Esophagus (tissue), 2 donors: Measurements from ENCODE around the gene IQCH. TPM values are rescaled to one million over a fixed set of nuclear protein-coding genes. Genes with fewer than 3 reads are reported as not detected.

Experiments used
- H3K27ac ChIP-seq, 2 donors: one replicate each; pipeline ENCODE4 v1.5.1; 2013; ENCODE audit warnings: low read depth in 2 of 2, mild to moderate bottlenecking in 2 of 2, inconsistent platforms in 1 of 2, low read length in 1 of 2, moderate library complexity in 1 of 2
- H3K27me3 ChIP-seq, 2 donors: one replicate each; pipeline ENCODE4 v1.6.1; 2013; ENCODE audit warnings: low read length in 2 of 2, control low read depth in 1 of 2, mild to moderate bottlenecking in 1 of 2; ENCODE audit not compliant: insufficient read depth in 2 of 2, control insufficient read depth in 1 of 2
- H3K36me3 ChIP-seq, 2 donors: one replicate each; pipeline ENCODE4 v1.6.1; 2013; ENCODE audit warnings: low read length in 1 of 2; ENCODE audit not compliant: control insufficient read depth in 2 of 2, insufficient read depth in 2 of 2
- H3K4me1 ChIP-seq, 2 donors: one replicate each; pipeline ENCODE4 v1.6.1; 2013; ENCODE audit warnings: low read length in 1 of 2; ENCODE audit not compliant: control insufficient read depth in 2 of 2, insufficient read depth in 2 of 2
- H3K4me3 ChIP-seq, 2 donors: one replicate each; pipeline ENCODE4 v1.5.1; 2013; ENCODE audit warnings: low read length in 2 of 2, mild to moderate bottlenecking in 2 of 2, low read depth in 1 of 2, moderate library complexity in 1 of 2
- H3K9me3 ChIP-seq, 2 donors: one replicate each; pipeline ENCODE4 v1.6.1; 2013; ENCODE audit warnings: mild to moderate bottlenecking in 2 of 2, low read depth in 1 of 2, low read length in 1 of 2, moderate library complexity in 1 of 2; ENCODE audit not compliant: control insufficient read depth in 2 of 2, insufficient read depth in 1 of 2
- WGBS, 2 donors: extraction: QIAGEN DNeasy Blood & Tissue Kit; methylation state at CpG; one replicate each; pipeline ENCODE4 v1.1.7; 2013; 5-methylcytosine and 5-hydroxymethylcytosine counted together
- polyA plus RNA-seq, 2 donors: library from polyadenylated mRNA; stranded (reverse); fragments of 200-250 nt; gene quantifications; one replicate each; pipeline ENCODE4 v1.2.3, GENCODE V29; 2013
- donor health status: healthy with polysubstance abuse.
- donor health status: Bipolar disorder and iron deficiency.

The IQCH gene
- polyA plus RNA-seq, result under 1 TPM; 0.26 to 0.45 TPM

- 0% methylated on average over 75 to 76 of the region's 76 CpGs for WGBS, 2 donors
- Histone ChIP-seq H3K4me1 (peaks cover 0 to 7% of the 10 kb centered on the region in 2 donors), H3K4me3 (peak within 1 kb of the TSS; percentile 84 to 92), H3K27me3 (no peaks in the 10 kb centered on the region), H3K27ac (peak within 1 kb of the TSS; percentile 84 to 88), H3K36me3 (no peaks in the 10 kb centered on the region), H3K9me3 (no peaks in the 10 kb centered on the region)
These were observed at the start of gene IQCH, which contains the start of gene AAGAB for GRCh38 chr15:67254238-67255175. Gene IQCH, plus strand, starts transcription at chr15:67254786. Its CDS starts 111 bp downstream, at chr15:67254897. Gene AAGAB, minus strand, starts transcription at chr15:67254661. Its CDS starts 30 bp downstream, at chr15:67254631.

- H3K9me3 ChIP-seq, result no peaks in the 10 kb centered on the region
- H3K4me1 ChIP-seq, result no peaks in the 10 kb centered on the region
- H3K27ac ChIP-seq, result no peak overlapping the region
- H3K27me3 ChIP-seq, result no peaks in the 10 kb centered on the region
- H3K4me3 ChIP-seq, result no peak overlapping the region
- WGBS, 2 donors, result 94 to 97% methylated on average over 3 of the region's 3 CpGs
- H3K36me3 ChIP-seq, result peaks cover 2% of the 10 kb centered on the region in 2 donors
These were observed 46.9 kb upstream of the IQCH start for GRCh38 chr15:67207555-67208207.

GRCh38 chr15:67208396-67208795 is 46.2 kb upstream of the IQCH start:
- peaks cover 2% of the 10 kb centered on the region in 2 donors for H3K36me3 ChIP-seq
- no peaks in the 10 kb centered on the region for H3K27me3 ChIP-seq
- 68 to 81% methylated on average over 2 of the region's 2 CpGs for WGBS, 2 donors
- H3K4me3 ChIP-seq, result no peak overlapping the region
- H3K4me1 ChIP-seq, result no peaks in the 10 kb centered on the region
- no peaks in the 10 kb centered on the region for H3K9me3 ChIP-seq
- H3K27ac ChIP-seq, result no peak overlapping the region

- H3K4me3 ChIP-seq, result no peak overlapping the region
- no peaks in the 10 kb centered on the region for H3K9me3 ChIP-seq
- H3K27ac ChIP-seq, result no peak overlapping the region
- WGBS, 2 donors, result 95 to 96% methylated on average over 5 of the region's 5 CpGs
- H3K4me1 ChIP-seq, result no peaks in the 10 kb centered on the region
- no peaks in the 10 kb centered on the region for H3K27me3 ChIP-seq
- H3K36me3 ChIP-seq, result no peaks in the 10 kb centered on the region
These were observed 43.9 kb upstream of the IQCH start for GRCh38 chr15:67210555-67211168.

GRCh38 chr15:67212684-67213367 is 41.8 kb upstream of the IQCH start:
- Histone ChIP-seq H3K36me3 (no peaks in the 10 kb centered on the region), H3K27me3 (no peaks in the 10 kb centered on the region), H3K9me3 (no peaks in the 10 kb centered on the region), H3K4me3 (no peak overlapping the region), H3K27ac (no peak overlapping the region), H3K4me1 (no peaks in the 10 kb centered on the region)
- 89 to 92% methylated on average over 4 of the region's 4 CpGs for WGBS, 2 donors

- Histone ChIP-seq H3K4me1 (no peaks in the 10 kb centered on the region), H3K27me3 (no peaks in the 10 kb centered on the region), H3K27ac (no peak overlapping the region), H3K9me3 (no peaks in the 10 kb centered on the region), H3K4me3 (no peak overlapping the region), H3K36me3 (no peaks in the 10 kb centered on the region)
- WGBS, 2 donors, result 86 to 92% methylated on average over 6 of the region's 6 CpGs
These were observed 39.5 kb upstream of the IQCH start for GRCh38 chr15:67215102-67215501.

GRCh38 chr15:67216859-67217258 is 37.7 kb upstream of the IQCH start:
- Histone ChIP-seq H3K36me3 (no peaks in the 10 kb centered on the region), H3K4me1 (no peaks in the 10 kb centered on the region), H3K4me3 (no peak overlapping the region), H3K27me3 (no peaks in the 10 kb centered on the region), H3K27ac (no peak overlapping the region), H3K9me3 (no peaks in the 10 kb centered on the region)

GRCh38 chr15:67218428-67218827 is 36.2 kb upstream of the IQCH start:
- no peaks in the 10 kb centered on the region for H3K36me3 ChIP-seq
- H3K4me3 ChIP-seq, result no peak overlapping the region
- no peaks in the 10 kb centered on the region for H3K27me3 ChIP-seq
- H3K4me1 ChIP-seq, result no peaks in the 10 kb centered on the region
- H3K9me3 ChIP-seq, result no peaks in the 10 kb centered on the region
- no peak overlapping the region for H3K27ac ChIP-seq

GRCh38 chr15:67219288-67219687 is 35.3 kb upstream of the IQCH start:
- 97 to 98% methylated on average over 2 of the region's 2 CpGs for WGBS, 2 donors
- Histone ChIP-seq H3K4me1 (no peaks in the 10 kb centered on the region), H3K27me3 (no peaks in the 10 kb centered on the region), H3K36me3 (no peaks in the 10 kb centered on the region), H3K4me3 (no peak overlapping the region), H3K9me3 (no peaks in the 10 kb centered on the region), H3K27ac (no peak overlapping the region)
